Ureter (tissue), 1 donor: Measurements from ENCODE around the gene TNIP3. TPM values are rescaled to one million over a fixed set of nuclear protein-coding genes. Genes with fewer than 3 reads are reported as not detected.
"Not testable (repeated sequence)": the region's sequence is repeated elsewhere in the genome, so short reads cannot be mapped to it uniquely, and the experiment has no call there.

Experiments used
- DNase-seq: peaks from one replicate; pipeline ENCODE4 v3.0.0-alpha.2; 2020; ENCODE audit warnings: low spot score
- total RNA-seq: library from RNA; stranded (reverse); gene quantifications from one replicate; pipeline ENCODE4 v1.2.4, GENCODE V29; 2023
- donor health status: DM: yes; HTN: yes; CAD: no.

TNIP3 gene
- total RNA-seq, 1 donor from 2014 or later: 0.49 TPM

DNA sequence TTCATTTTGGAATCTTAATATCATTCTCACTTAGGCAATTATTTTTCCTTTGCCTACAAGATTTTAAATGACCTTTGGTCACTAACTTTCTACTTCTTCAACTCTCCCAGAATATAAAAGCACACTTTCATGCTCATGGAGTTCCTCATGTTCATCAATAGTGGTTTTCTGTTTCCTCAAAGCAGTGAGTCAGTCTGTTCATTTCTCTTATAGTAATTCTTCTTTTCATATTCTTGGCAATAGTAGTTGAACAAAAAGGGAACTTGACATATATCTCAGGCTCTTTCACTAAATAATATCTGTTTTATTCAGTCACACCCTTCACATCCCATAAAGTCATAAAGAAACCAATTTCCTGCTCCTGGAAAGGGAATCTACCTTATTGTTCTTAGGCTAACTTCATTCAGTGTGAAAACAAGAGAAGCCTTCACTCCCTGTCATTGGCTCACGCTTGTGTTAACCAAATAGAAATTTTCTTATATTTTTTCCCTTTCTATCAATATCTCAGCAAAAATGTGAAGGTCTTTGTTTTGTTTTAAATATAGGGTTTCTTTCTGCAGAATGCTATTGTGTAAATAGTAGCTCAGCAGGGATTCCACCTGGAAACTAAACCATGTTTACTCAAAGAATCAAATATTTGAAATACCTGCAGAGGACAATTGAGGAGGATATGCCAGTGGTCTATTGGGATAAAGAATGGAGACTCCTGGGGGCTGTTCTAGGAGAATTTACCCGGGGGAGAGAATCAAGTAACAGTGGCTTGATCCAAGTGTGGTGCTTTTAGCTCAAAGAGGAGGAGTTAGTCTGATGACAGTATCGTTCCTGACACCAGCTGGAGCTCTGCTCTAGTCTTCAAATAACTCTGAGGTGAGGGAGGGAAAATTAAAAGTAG is 13.4 kb upstream of the TNIP3 start:
- DNase-seq: no peak

DNA sequence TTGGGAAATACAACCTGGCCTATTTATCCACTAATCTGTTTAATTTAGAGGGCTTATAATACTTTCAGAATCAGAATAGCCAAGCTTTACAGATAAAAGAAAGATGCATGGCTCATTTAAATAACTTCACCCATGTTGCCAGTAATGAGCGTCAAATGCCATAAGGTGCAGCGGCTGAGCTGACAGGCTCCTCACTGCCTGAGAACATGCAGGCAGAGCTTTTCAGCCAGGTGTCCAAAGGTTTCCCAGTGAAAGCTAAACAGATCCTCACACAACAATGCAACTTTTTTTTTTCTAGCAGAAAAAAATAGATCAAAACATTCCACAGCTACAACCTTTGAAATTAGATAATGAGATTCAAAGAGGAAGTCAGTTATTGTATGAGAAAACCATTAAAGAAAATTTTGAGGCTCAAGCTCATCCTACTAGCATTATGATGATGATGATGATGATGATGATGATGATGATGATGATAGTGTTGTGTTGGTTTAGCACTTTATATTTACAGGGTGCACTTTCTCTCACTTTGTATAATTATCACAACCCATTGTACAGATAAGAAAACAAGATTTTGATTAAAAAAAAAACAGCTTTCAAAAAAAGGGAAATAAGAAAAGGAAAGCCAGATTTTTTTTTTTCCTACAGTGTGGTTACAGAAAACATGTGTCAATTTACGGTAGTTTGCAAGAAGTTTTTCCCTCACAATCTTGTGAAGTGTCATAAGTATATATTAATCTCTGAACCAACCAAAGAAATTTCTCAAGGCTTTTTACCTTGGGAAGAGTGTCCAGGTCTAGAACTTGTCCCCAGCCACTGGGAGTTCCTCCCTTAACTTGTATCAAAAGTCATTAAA is 12.2 kb upstream of the TNIP3 start:
- no peak for DNase-seq

GRCh38 chr4:121171477-121171876 is 7.4 kb upstream of the TNIP3 start:
- not testable (repeated sequence) for DNase-seq

GRCh38 chr4:121168446-121169281 is 4.5 kb upstream of the TNIP3 start:
- DNase-seq: no peak

GRCh38 chr4:121166976-121167375 is 2.9 kb upstream of the TNIP3 start:
- DNase-seq: no peak

- no peak for DNase-seq
These were observed 1.1 kb upstream of the TNIP3 start for GRCh38 chr4:121165206-121165605.

DNA sequence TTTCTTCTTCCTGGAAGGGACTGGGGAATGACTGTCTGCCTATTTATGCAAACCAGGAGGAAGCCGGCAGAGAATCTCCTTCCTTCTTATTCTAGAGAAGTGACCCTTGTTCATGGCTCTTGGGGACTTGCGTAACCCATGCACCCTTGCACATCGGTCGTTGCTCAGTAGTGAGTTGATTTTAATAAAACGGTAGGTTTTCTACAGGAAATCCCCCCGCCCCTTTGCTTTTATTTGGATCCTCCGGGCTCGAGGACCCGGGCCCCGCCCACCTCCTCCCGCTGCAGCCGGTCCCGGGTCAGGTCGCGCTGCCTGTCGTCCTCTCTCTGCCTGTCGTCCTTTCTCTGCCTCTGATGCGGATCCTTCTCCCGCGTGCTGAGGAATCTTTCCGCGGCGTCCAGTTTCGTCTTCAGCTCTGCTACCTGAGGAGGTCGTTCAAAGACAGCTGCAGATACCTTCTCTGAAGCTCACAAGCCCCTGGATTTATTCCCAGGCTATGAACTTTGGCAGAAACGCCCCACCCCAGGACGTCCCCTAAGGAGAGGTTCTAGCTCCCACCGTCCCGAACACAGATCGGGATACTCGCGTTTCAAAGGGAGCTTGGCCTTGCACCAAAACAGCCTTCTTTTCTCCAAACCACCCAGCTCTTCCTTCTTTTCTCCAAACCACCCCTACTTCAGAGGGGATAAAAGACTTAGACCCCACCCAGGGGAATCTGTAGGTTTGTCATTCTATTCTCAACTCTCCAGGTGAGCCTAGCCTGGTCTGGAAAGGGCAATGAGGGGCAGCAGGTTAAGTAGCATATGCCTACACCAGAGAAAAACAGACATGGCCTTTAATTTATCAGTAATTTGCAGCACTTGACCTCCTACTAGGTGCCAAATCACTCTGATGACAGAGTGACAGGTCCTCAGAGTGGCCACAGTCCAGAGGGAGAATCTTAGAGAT is 7.0 kb downstream of the TNIP3 start:
- DNase-seq: no peak

GRCh38 chr4:121155893-121156292 is 8.2 kb downstream of the TNIP3 start:
- no peak for DNase-seq

DNA sequence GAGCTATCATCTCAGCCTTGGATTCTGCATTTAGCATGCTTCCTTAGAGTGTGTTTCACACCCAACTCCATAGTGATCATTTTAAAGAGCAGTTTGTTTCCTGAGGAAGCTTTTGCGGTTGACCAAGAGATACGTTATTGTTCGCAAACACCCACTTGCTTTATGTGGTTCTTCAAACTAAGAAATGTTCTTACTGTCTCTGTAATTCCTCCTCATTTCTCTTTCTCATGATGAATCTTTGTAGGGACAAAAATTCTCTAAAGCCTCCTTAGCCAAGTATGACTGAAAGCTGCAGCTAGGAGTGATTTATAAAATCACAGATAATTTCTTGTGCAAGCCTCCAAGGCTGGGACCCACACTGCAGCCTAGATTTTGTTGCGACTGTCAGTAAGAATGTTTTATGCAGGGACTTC is 10.0 kb downstream of the TNIP3 start:
- DNase-seq: no peak

- no peak for DNase-seq
These were observed 12.2 kb downstream of the TNIP3 start for GRCh38 chr4:121151942-121152341.

- no peak for DNase-seq
These were observed 13.6 kb downstream of the TNIP3 start for GRCh38 chr4:121150486-121150885.

DNA sequence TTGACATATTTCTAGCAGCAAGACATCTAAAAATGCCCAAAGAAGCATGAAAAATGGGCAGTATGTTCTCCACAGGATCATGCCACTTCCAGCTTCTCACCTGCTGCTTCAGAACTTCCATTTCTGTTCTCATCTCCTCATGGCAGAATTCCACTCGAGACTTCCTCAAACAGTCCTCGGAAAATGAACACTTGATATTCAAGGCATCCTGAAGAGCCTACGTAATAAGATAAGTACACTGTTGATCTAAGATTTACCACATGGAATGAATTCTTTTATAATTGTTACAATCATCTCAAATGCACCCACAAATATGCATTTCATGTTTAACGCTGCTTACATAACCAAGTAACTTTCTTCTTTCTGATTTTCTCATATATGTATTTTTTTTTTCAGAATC is 14.1 kb downstream of the TNIP3 start:
- DNase-seq: no peak

DNA sequence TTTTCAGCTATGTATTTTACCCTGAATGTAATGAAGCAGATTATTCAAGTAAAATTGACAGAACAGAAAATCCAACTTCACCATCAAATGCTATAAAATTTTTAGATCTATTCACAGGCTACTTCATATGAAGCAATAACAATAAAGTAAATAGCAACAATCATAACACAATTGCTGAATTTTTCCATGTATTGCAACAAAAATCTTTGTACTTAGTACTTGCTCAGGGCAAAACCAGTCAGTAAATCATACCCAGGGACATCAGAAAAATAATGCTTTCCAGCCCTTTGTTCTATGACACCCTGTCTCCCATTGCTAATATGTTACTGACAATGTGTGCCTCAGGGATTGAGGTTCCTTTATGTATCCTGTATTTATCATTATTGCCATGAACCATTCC is 15.5 kb downstream of the TNIP3 start:
- DNase-seq: no peak

GRCh38 chr4:121148000-121148399 is 16.1 kb downstream of the TNIP3 start:
- DNase-seq: no peak

DNA sequence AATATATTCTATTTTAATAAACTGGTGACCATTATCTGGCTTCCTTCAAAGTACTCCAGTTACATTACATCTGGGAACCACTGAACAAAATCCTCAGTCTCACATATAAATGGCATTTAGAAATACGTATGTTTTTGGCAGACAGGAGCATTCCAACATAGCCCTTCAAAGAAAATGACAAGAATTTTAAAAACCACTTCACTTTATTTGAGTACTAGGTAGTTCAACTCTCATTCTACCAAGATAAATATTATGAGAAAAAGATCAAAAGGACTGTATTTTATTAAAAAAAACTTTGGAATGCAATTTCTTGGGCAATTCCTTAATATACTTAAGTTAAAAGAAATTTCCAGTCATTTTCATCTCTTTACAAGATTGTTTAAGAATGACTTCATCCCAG is 17.6 kb downstream of the TNIP3 start:
- DNase-seq: no peak

- no peak for DNase-seq
These were observed 18.7 kb downstream of the TNIP3 start for GRCh38 chr4:121145430-121145829.

GRCh38 chr4:121144021-121144420 is 20.1 kb downstream of the TNIP3 start:
- DNase-seq: no peak

DNA sequence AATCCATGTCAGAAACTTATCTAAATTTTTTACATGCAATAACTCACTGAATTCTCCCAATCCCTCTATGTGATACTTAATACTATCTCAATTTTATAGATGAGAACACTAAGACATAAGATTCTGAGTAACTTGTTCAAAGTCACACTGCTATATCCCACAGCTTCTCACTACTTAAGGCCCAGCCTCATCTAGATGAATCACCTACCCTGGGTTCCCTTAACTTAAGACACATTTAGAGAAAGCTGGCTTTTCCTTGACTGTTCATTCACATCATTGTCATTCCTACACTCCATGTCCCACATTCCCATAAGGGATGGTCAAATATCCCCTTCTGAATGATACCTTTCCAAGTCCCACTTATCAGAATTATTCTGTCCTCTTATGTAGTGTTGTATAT is 21.0 kb downstream of the TNIP3 start:
- DNase-seq: no peak

DNA sequence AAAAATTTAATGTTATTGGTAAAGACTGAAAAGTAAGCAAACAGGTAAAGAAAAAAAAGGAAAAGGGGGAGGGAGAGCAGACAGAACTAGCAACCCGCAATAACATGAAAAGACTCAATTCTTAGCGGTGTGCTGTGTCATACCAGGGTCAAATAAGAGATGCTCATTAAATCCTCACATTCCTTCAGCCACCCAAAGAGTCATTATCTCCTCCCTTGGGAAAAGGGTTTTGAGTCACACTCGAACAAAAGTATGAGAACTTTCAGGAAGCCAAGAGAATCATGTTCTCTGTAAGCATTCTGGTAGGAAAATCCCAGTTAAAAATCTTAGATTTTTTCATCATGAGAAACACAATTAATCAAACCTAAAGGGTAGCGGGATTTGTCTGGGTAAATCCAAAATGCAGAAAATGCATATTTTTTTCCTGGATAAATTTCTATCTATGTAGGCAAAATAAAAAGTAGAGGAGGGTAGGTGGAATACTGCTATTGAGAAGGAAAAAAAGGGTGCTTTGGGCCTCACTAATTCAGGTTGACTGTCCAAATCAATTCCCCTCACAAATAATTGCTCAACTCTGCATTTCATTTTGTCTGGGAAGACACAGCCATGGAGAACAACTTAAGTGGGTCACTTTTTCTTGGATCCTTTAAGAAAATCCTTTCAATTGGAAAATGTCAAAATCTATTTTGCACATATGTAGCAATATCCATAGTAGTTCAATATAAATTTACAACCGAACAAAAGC is 23.2 kb downstream of the TNIP3 start:
- DNase-seq: no peak
